HG03039 (cell line): ENCODE data around the gene AQP3.
"Not testable (repeated sequence)": the region's sequence is repeated elsewhere in the genome, so short reads cannot be mapped to it uniquely, and the experiment has no call there.

ENCODE experiments used
- ATAC-seq: cut with Tn5 transposase; IDR thresholded peaks from one replicate; pipeline ENCODE4 v1.9.1; 2021; ENCODE audit warnings: mild to moderate bottlenecking, moderate library complexity; ENCODE audit not compliant: unreplicated experiment

The AQP3 gene

DNA sequence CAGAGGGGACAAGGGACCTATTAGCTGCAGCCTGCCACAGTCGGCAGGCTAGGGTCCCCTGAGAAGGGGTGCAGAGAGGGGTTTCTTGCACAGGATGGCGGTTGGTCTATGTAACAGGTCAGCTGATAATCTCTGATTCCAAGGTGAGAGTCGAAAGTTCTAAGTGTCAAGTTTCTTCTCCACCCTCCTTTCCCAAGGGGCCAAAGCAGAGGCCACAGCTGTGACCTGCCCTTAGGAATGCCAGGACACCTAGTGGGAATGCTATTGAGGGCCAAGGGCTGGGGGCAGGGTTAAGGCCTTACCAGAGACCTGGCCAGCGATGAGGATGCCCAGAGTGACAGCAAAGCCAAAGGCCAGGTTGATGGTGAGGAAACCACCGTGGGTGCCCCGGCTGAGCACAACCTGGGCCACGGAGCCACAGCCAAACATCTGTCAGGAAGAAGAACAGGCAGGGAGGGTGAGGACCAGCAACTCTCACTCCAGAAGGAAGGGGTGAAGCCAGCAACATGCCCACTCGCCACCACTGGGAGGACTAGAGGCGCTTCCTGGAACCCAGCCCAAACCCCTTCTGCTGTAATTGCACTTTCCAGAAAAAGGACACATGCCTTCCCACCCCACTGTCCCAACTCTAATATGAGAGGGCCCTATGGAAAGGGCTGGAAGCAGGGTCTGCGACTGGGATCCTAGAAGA is 3.8 kb downstream of the AQP3 start:
- no peak for ATAC-seq

DNA sequence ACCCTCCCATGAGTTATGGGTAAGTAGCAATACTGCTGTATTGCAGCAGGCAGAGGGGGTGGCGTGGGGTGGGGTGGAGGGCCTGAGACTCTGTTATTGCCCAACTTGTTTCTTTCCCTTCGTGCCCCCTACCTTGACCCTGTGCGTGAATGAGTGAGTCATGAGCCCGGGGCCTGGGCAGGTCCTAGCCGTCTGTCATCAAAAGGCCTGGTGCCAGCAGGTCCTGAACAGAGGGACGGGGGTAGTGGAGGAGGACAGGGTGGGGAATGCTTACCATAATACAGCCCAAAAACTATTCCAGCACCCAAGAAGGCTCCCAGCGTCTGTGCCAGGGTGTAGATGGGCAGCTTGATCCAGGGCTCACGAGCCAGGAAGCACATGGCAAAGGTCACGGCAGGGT is 4.3 kb downstream of the AQP3 start:
- ATAC-seq = no peak

DNA sequence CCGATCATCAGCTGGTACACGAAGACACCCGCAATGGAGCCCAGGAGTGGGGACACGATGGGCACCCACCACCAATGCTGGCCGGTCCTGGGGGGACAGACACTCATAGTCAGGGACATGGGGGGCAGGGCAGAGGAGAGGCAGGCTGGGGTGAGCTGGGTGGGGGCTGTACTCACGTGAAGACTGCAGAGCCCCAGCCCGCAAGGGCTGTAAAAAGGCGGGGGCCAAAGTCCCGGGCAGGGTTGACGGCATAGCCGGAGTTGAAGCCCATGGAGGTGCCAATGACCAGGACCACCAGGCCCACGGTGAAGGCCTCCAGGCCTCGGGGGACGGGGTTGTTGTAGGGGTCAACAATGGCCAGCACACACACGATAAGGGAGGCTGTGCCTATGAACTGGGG is 5.3 kb downstream of the AQP3 start:
- no peak for ATAC-seq

- ATAC-seq = no peak
Measured at GRCh38 chr9:33440609-33441008, 6.8 kb downstream of the AQP3 start.

GRCh38 chr9:33440204-33440603 is 7.2 kb downstream of the AQP3 start:
- ATAC-seq = no peak

DNA sequence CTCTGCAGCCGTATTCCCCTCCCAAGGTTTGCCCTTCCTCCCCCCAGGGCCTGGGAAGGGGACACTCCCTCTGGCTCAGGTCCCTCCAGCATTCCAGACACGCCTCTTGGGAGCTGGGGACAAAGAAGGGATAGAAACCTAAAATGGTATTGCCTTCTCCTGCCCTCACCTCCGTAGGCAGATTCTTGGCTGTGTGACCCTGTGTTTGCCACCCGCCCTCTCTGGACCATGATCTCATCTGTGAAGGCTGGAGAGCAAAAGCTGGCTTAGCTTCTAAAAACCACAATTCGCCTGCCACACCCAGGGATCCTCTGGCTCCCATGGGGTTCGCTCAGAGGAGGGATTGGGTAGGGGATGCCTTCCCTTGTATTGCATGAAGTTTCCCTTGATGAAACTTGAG is 7.7 kb downstream of the AQP3 start:
- ATAC-seq = no peak

GRCh38 chr9:33438926-33439680 is 8.3 kb downstream of the AQP3 start:
- no peak for ATAC-seq

DNA sequence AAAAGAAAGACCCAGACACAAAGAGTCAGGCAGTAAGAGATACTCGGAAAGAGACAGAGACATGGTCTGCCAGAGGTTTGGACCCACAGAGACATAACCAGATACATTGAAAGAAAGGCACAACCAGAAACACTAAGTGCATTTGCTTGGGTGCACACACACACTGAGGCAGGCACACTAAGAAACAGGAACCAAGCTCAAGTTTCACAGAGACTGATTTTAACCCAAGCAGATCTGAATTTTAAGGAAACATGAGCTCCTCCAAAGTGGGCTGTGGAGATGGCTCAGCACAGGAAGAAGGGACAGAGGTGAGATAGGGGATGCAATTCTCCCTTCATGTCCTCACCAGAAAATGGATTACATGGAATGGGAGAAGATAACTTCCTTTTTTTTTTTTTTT is 9.5 kb downstream of the AQP3 start:
- no peak for ATAC-seq

GRCh38 chr9:33437205-33437604 is 10.2 kb downstream of the AQP3 start:
- ATAC-seq = no peak

DNA sequence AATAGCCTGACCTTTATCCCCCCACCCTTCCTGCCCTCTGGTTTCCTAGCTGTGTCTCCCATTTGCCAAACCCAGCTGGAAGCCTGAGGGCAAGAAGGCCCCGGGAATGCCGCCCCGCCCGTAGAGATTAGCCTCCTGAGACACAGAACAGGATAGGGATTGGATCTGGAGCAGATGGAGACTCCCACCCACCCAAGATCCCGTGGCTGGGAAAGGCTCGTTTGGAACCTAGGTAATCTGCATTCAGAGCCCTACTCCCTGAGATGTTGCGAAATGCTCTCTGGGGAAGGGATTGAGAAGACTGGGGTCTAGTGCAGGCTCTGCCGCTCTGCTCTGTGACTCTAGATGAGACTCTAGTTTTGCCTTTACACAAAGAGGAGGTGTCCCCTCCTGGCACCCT is 10.9 kb downstream of the AQP3 start:
- ATAC-seq = no peak

DNA sequence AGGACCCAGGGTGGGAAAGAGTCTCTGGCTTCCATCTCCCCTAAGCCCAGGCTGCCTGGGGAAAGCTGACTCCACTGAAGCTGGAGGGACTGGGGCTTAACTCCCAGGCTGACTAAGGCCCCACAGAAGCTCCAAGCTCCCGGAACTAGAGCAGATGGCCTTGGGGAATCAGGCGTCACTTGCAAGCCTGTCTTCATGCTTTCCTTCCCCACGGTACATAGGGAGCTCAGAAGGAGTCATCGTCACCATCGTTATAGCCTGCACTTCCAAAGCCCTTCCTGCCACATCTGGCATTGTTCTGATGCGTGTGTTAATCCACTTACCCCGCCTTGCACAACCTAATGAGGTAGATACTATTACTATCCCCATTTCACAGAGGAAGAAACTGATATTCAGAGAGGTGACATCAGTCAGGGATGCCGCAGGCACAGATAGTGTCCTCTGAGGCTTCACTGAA is 11.5 kb downstream of the AQP3 start:
- no peak for ATAC-seq

DNA sequence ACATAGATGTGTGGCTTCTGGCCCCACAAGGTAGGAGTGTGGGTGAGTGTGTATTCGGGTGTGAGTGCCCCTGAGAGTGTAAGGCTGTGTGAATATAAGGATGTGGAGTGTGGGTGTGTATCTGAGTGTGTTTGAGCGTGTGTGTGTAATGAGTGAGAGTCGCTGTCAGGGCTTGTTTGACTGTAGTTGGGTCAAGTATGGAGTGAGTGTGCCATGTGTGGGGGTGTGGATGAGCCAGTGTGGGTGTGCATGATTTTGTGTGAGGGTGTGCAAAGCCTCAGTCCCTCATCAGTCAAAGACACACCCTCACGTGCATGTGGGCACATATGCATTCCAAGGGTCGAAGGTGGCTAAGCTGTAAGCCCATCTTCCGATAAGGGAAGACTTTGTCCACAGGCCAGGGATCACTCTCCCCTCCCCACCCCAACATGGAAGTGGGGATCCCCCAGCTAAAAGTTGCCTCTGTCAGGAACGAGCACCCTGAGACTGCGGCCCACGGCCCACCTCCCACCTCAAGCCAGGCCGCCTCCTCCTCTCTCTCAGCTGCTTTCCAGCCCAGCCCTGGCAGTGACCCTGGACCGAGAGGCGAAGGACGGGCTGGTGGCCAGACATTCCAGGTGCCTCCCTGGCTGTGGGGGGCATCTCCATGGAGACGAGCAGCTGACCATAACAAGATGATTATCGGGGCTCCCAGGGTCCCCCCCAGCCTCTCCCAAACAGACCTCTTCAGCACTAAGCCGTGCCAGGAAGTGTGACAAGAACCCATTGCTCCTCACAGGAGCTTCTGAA is 12.9 kb downstream of the AQP3 start:
- no peak for ATAC-seq

DNA sequence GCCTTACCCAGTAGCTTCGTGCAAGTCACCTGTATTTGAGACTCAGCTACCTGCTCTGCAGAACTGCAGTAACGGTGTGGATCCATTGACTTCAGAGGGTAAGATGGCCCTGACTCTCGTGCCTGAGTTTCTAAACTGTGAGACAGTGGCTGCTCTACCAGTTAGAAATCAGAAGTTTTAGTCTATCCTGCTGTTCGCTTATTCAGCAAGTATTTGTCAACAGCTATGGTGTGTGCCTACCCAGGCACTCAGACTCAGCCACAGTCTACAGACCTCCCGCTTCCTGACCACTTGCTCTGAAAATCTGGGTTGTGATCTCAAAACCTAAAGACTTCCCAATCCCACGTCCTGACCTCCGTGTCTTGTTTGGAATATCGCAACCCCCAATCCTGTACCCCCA is 13.5 kb downstream of the AQP3 start:
- no peak for ATAC-seq

DNA sequence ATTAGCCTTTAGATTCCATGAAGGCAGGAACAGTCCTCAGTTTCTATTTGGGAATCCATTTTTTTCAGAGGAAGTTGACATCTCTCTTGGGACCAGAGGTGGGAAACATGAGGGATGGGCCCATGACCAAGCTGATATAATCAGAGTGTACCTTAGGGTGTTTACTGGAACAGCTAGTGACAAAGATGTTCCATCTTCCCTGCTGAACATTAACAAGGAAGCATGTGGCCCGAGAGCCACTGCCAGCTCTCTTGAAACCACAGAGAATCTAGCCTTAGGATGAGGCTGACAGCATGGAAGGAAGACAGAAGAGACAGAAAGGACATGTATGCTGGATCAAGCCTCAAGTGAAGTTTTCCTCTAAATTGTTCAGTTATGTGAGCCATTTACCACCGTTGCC is 16.0 kb downstream of the AQP3 start:
- no peak for ATAC-seq

DNA sequence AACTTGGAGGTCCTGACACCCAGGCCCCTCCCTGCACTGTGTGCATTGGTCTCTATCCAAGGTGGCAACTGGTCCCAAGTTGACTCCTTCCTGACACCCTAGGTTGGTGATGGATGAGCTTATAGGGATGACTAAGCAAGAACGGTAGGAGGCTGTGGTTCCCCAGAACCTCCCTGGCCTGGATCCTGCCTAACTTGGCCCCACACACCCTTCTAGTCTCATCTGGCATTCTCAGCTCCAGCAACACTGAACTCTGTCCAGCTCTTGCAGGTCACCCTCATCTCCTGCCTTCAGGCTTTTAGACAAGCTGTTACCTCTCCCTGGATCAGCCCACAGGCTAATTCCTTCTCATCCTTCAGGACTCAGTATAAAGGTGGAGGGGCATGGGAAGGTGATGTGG is 16.5 kb downstream of the AQP3 start:
- ATAC-seq = no peak

- ATAC-seq = no peak
Measured at GRCh38 chr9:33429256-33429985, 18.0 kb downstream of the AQP3 start.

GRCh38 chr9:33426843-33427293 is 20.5 kb downstream of the AQP3 start:
- ATAC-seq = no peak

- no peak for ATAC-seq
Measured at GRCh38 chr9:33425128-33425533, 22.3 kb downstream of the AQP3 start.

- not testable (repeated sequence) for ATAC-seq
Measured at GRCh38 chr9:33424492-33424891, 22.9 kb downstream of the AQP3 start.

DNA sequence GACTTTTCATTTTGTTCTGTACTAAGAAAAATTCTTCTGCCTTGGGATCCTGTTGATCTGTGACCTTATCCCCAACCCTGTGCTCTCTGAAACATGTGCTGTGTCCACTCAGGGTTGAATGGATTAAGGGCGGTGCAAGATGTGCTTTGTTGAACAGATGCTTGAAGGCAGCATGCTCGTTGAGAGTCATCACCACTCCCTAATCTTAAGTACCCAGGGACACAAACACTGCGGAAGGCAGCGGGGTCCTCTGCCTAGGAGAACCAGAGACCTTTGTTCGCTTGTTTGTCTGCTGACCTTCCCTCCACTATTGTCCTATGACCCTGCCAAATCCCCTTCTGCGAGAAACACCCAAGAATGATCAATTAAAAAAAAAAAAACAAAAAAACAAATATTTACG is 23.4 kb downstream of the AQP3 start:
- ATAC-seq = not testable (repeated sequence)

DNA sequence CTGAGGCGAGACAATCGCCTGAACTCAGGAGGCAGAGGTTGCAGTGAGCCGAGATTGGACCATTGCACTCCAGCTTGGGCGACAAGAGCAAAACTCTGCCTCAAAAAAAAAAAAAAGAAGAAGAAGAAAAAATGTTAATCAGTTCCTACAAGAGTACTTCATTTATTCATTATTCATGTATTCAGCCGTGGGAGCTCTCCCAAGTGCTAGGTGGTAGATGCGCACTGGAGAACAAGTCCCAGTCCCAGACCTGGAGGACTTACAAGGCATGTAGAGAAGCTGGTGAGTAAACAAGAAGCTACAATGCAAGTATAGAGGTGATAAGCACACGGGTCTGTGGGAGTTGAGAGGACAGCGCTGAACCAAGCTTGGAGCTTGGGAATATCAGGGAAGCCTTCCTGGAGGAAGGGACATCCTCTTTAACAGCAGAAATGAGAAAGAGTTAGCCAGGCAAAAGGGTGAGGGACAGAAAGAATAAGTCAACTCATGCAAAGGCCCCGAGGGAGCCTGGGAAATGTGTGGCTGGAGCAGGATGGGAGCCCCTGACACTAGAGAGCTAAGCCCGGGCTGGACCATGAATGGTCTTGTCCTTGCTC is 27.6 kb downstream of the AQP3 start:
- ATAC-seq = no peak
